GM12874 (cell line): ENCODE data around the gene USH2A.

Experiments used
- TF ChIP-seq, protein P1 (sequence below): IDR thresholded peaks from 2 replicates; pipeline ENCODE4 v1.5.1; 2011; ENCODE audit warnings: low read depth, mild to moderate bottlenecking, control low read depth, low read length, moderate library complexity; ENCODE audit not compliant: insufficient read depth

USH2A gene

DNA sequence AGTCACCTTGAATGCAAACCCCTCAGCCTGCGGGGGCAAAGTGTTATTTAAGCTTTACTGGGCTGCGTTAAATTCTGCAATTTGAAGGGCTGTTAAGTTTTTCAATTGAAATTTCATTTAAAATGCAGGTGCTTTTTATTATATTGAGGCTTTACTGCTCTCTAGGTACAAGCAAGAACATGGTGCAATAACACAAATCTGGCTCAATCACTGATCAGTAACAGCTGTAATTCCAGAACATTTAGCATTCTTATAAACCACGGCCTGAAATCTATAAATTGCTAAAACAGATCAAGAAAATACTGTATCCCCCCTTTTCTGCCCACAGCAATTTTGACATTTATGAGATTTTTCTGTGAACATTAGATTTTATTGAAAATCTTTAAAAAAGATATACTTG lies 533.4 kb downstream of the USH2A start:
- TF ChIP-seq, protein P1, sequence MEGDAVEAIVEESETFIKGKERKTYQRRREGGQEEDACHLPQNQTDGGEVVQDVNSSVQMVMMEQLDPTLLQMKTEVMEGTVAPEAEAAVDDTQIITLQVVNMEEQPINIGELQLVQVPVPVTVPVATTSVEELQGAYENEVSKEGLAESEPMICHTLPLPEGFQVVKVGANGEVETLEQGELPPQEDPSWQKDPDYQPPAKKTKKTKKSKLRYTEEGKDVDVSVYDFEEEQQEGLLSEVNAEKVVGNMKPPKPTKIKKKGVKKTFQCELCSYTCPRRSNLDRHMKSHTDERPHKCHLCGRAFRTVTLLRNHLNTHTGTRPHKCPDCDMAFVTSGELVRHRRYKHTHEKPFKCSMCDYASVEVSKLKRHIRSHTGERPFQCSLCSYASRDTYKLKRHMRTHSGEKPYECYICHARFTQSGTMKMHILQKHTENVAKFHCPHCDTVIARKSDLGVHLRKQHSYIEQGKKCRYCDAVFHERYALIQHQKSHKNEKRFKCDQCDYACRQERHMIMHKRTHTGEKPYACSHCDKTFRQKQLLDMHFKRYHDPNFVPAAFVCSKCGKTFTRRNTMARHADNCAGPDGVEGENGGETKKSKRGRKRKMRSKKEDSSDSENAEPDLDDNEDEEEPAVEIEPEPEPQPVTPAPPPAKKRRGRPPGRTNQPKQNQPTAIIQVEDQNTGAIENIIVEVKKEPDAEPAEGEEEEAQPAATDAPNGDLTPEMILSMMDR, result no peak

DNA sequence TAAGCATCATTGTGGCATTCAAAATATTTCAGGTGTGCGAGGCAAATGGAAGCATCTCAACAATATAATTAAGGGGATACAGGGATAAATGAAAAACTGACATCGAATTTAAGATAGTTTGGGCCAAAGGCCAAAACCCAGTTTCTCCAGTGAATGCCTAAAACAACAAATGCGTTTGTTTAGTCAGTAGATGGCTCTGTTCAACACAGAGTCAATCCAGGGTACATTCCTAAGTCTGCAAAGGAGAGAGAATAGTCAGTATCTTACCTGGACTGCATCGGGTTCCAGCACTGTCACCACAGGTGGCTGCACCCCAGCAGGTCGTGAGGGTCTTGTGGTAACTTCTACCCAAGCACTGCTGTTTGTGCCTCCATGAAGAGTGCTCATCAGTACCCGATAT lies 535.1 kb downstream of the USH2A start:
- TF ChIP-seq, protein P1, result no peak

DNA sequence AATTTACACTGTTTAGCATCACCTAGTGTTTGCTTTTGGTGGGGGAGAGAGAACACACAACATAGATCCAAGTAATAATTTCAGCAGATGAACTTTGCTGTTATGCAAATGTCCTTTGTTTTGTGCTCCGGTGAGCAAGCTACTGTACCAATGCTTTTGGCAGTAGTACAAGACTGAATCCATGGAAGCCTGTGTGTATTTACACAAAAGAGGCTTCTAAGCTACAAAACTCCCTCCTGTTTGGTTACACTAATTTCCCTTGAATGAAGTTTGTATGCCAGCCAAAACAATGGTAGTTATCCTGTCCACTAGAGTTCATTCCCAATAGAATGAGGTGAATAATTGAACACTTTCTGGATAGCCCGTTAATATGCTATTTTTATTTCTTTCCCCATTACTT lies 535.6 kb downstream of the USH2A start:
- TF ChIP-seq, protein P1, result no peak

DNA sequence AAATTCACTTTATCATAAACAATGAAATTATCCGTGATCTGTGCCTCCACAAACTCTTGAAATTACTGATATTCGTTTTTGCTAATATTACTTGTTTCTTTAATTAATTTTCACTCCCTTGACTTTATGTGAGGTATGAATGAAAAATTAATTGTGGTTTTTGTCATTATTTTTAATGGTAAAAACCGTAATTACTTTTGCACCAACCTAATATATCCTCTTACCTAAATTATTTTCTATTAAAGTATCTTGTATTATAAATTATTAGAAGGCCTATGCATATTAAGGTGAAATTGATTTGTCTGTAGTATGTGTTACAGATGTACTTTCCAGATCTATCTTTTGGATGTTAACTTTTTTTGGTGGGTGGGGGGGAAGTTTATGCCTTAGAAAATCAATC lies 540.2 kb downstream of the USH2A start:
- TF ChIP-seq, protein P1, result no peak

DNA sequence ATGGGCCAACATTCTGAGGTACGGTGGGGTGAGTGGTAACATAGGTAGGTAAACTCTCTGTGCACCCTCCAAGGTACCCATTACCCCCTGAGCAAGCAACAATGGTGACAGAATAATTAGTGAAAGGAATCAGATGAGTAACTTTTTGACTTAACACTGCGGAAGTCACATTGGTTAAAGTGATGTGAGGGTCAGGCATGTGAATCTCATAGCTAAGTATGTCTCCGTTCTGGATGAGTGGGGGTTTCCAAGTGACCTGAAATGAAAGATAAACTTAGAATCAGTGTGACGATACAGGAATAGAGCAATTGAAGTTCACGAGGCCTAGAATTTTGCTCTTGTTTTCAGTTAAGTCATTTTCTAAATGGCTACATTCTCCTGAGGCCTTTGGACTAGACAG lies 544.4 kb downstream of the USH2A start:
- TF ChIP-seq, protein P1, result no peak

DNA sequence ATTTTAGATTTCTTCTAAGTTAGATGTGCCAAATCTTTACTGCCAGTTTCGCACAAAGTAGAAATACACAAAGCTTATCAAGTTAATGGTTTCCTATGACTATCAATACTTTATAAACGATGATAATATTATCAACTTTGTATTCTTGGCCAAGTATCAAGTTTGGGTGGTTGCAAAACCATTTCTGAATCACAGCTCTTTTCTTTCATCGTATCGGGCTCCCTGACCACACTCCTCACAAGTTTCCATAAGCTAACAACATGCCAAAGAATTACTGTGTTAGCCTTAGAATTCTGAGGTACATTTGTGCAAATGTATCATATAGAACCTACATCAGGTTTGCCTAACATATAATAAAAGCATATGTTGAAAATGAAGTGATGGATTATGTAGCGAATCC lies 545.1 kb downstream of the USH2A start:
- TF ChIP-seq, protein P1, result no peak

DNA sequence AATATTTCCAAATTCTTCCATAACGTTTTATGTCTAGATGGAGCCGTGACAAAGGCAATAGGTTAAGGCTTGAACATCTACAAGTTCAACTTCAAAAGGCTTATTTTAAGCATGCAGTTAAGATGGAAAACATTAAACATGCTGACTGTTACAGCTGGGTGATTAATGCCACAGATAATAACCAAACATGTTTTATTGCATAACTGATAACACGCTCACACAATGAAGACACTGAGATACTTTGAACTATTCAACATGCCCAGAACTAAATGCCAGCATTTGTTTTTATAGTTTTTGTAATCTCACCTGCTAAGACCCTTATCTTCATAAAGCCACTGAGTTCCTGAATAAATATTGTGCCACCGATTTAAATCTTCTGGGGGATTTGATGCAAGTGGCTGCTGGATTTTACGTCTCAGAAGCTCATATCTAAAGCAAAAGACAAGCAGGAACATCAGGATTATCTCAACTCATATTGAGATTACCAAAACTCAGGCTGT lies 545.7 kb downstream of the USH2A start:
- TF ChIP-seq, protein P1, result no peak
